Hematopoietic multipotent progenitor cell treated with erythropoietin and hydrocortisone succinate and interleukin-3 and kit ligand, for 4 days (in vitro differentiated cells): ENCODE results near the gene C5orf24.
"Not testable (repeated sequence)": the region's sequence is repeated elsewhere in the genome, so short reads cannot be mapped to it uniquely, and the experiment has no call there.

Experiments
- DNase-seq: peaks from one replicate; pipeline ENCODE4 v3.0.0-alpha.2; 2015

C5orf24 gene

GRCh38 chr5:134845852-134846640, at the start of gene C5orf24:
Gene C5orf24, plus strand, starts transcription at chr5:134845968. Its CDS starts 8,933 bp downstream, at chr5:134854901.
- peak; percentile 98 for DNase-seq

GRCh38 chr5:134798468-134798867, 47.3 kb upstream of the C5orf24 start:
- DNase-seq: no peak

GRCh38 chr5:134803821-134804220, 41.9 kb upstream of the C5orf24 start:
- no peak for DNase-seq

GRCh38 chr5:134813407-134813806, 32.4 kb upstream of the C5orf24 start:
- DNase-seq: peak; percentile 14

- peak; percentile 83 for DNase-seq
These were observed 31.9 kb upstream of the C5orf24 start for GRCh38 chr5:134813827-134814226.

- DNase-seq: no peak
These were observed 28.8 kb upstream of the C5orf24 start for GRCh38 chr5:134817006-134817405.

- no peak for DNase-seq
These were observed 27.0 kb upstream of the C5orf24 start for GRCh38 chr5:134818776-134819175.

- DNase-seq: no peak
These were observed 26.3 kb upstream of the C5orf24 start for GRCh38 chr5:134819407-134819963.

- DNase-seq: no peak
These were observed 23.9 kb upstream of the C5orf24 start for GRCh38 chr5:134821841-134822240.

GRCh38 chr5:134824681-134825080, 21.1 kb upstream of the C5orf24 start:
- no peak for DNase-seq

GRCh38 chr5:134825212-134825611, 20.6 kb upstream of the C5orf24 start:
- no peak for DNase-seq

GRCh38 chr5:134833340-134834032, 12.3 kb upstream of the C5orf24 start:
- DNase-seq: no peak

- no peak for DNase-seq
These were observed 10.1 kb upstream of the C5orf24 start for GRCh38 chr5:134835623-134836022.

GRCh38 chr5:134837530-134838181, 8.1 kb upstream of the C5orf24 start:
- no peak for DNase-seq

GRCh38 chr5:134838361-134838760, 7.4 kb upstream of the C5orf24 start:
- DNase-seq: not testable (repeated sequence)

GRCh38 chr5:134840811-134841210, 5.0 kb upstream of the C5orf24 start:
- DNase-seq: no peak

GRCh38 chr5:134844252-134844651, 1.5 kb upstream of the C5orf24 start:
- DNase-seq: no peak

- no peak for DNase-seq
These were observed 375 bp upstream of the C5orf24 start for GRCh38 chr5:134845335-134845851.

GRCh38 chr5:134846641-134846960, 833 bp downstream of the C5orf24 start:
- peak; percentile 68 for DNase-seq

- not testable (repeated sequence) for DNase-seq
These were observed 3.7 kb downstream of the C5orf24 start for GRCh38 chr5:134849434-134849933.

GRCh38 chr5:134851307-134851923, 5.6 kb downstream of the C5orf24 start:
- DNase-seq: peak; percentile 71

- not testable (repeated sequence) for DNase-seq
These were observed 10.7 kb downstream of the C5orf24 start for GRCh38 chr5:134856465-134856864.

- no peak for DNase-seq
These were observed 11.6 kb downstream of the C5orf24 start for GRCh38 chr5:134857401-134857800.
